Endothelial cell of umbilical vein (primary cell): ENCODE measurements around the gene ADARB1. TPM values are rescaled to one million over a fixed set of nuclear protein-coding genes. Genes with fewer than 3 reads are reported as not detected.

Experiments
- BruUV-seq: library from RNA; stranded (reverse); fragments of 400-500 nt; replicated peaks from 2 replicates; lab custom pipeline; 2021; lab: Mats Ljungman, UMichigan
- CTCF ChIA-PET: fragments of 300-600, 350-600 bp; sonication (Branson Sonifier 250); formaldehyde crosslinking; loops from one replicate; lab custom pipeline; 2021; ENCODE audit warnings: antibody characterized with exemption, inconsistent platforms; lab: Charles Lee
- POLR2A ChIA-PET: fragments of 300-600, 350-600 bp; sonication (Branson Sonifier 250); formaldehyde crosslinking; loops from one replicate; lab custom pipeline; 2021; ENCODE audit warnings: antibody characterized with exemption, inconsistent platforms; lab: Charles Lee
- DNase-seq: peaks from one replicate; pipeline ENCODE4 v3.0.0-alpha.2; 2011; ENCODE audit warnings: low read depth, low spot score
- FAIRE-seq: peaks from 2 replicates; lab custom pipeline; 2011; peaks lifted over from hg19 to GRCh38; lab: Jason Lieb, UNC
- H2AFZ ChIP-seq: 2 replicates; pipeline ENCODE4 v1.6.0; 2012; ENCODE audit warnings: low read depth, low read length, control low read depth, inconsistent platforms
- H3K27ac ChIP-seq: 2 replicates; pipeline ENCODE4 v1.5.1; 2011; ENCODE audit warnings: low read depth, mild to moderate bottlenecking, control low read depth, low read length, moderate library complexity; ENCODE audit not compliant: insufficient read depth
- H3K27me3 ChIP-seq, 2 experiments: 2 replicates each; pipeline versions ENCODE4 v1.6.0 to v1.6.1; 2011; ENCODE audit warnings: low read length in 2 of 2, mixed read lengths in 1 of 2; ENCODE audit not compliant: control insufficient read depth in 2 of 2, insufficient read depth in 2 of 2
- H3K36me3 ChIP-seq, 2 experiments: 2 replicates in 1 of 2; 3 replicates in 1 of 2; pipeline ENCODE4 v1.5.1; 2011; ENCODE audit warnings: low read length in 2 of 2, mild to moderate bottlenecking in 1 of 2, moderate library complexity in 1 of 2; ENCODE audit not compliant: control insufficient read depth in 2 of 2, insufficient read depth in 2 of 2; ENCODE audit errors: extremely low read depth in 1 of 2
- H3K4me1 ChIP-seq: 3 replicates; pipeline ENCODE4 v1.5.1; 2011; ENCODE audit warnings: mild to moderate bottlenecking, low read length; ENCODE audit not compliant: control insufficient read depth, insufficient read depth; ENCODE audit errors: extremely low read depth
- H3K4me2 ChIP-seq: 2 replicates; pipeline ENCODE4 v1.6.1; 2011; ENCODE audit warnings: low read length, control low read depth, mixed read lengths; ENCODE audit not compliant: insufficient read depth
- H3K4me3 ChIP-seq, 3 experiments: fragments of 200-600 bp in 1 of 3; sonication (generic), shearing (Covaris generic) in 1 of 3; replicated peaks in 1 of 3; 2 replicates each; pipeline ENCODE4 v1.5.1; 2011 to 2016; ENCODE audit warnings: control low read depth in 3 of 3, low read length in 3 of 3, mild to moderate bottlenecking in 2 of 3, inconsistent platforms in 1 of 3, low read depth in 1 of 3, moderate library complexity in 1 of 3; ENCODE audit not compliant: insufficient read depth in 1 of 3
- H3K79me2 ChIP-seq: 2 replicates; pipeline ENCODE4 v1.6.0; 2012; ENCODE audit warnings: low read length, inconsistent platforms; ENCODE audit not compliant: control insufficient read depth, insufficient read depth
- H3K9ac ChIP-seq: replicated peaks from 2 replicates; pipeline ENCODE3; 2011; ENCODE audit warnings: low read length, control low read depth; ENCODE audit not compliant: insufficient read depth; ENCODE audit errors: extremely low read depth
- H3K9me1 ChIP-seq: replicated peaks from 3 replicates; pipeline ENCODE4 v1.6.0; 2011; ENCODE audit warnings: mild to moderate bottlenecking, low read length; ENCODE audit not compliant: control insufficient read depth, insufficient read depth; ENCODE audit errors: extremely low read depth
- H3K9me3 ChIP-seq: replicated peaks from 2 replicates; pipeline ENCODE4 v1.5.1; 2012; ENCODE audit warnings: low read length, inconsistent platforms; ENCODE audit not compliant: control insufficient read depth, insufficient read depth
- H4K20me1 ChIP-seq: replicated peaks from 2 replicates; pipeline ENCODE3; 2011; ENCODE audit warnings: mild to moderate bottlenecking, low read length; ENCODE audit not compliant: control insufficient read depth, insufficient read depth; ENCODE audit errors: extremely low read depth
- EZH2 ChIP-seq: IDR thresholded peaks from 2 replicates; pipeline ENCODE4 v1.6.1; 2012; ENCODE audit warnings: borderline replicate concordance, low read depth, mild to moderate bottlenecking, moderate library complexity, low read length, inconsistent platforms; ENCODE audit not compliant: severe bottlenecking
- FOS ChIP-seq: IDR thresholded peaks from 2 replicates; pipeline ENCODE4 v1.6.1; 2011; ENCODE audit warnings: mild to moderate bottlenecking, low read length, moderate library complexity, borderline replicate concordance; ENCODE audit not compliant: insufficient read depth
- GATA2 ChIP-seq: IDR thresholded peaks from 2 replicates; pipeline ENCODE4 v1.7.0; 2011; ENCODE audit warnings: low read depth, mild to moderate bottlenecking, moderate library complexity, mixed read lengths, low read length; ENCODE audit not compliant: insufficient read length, insufficient read depth
- JUN ChIP-seq: IDR thresholded peaks from 2 replicates; pipeline ENCODE4 v1.6.1; 2011; ENCODE audit warnings: borderline replicate concordance, low read depth; ENCODE audit not compliant: insufficient read length, insufficient read depth
- MYC ChIP-seq: IDR thresholded peaks from one replicate; pipeline ENCODE4 v1.6.1; 2011; ENCODE audit warnings: mild to moderate bottlenecking, low read depth, low read length
- POLR2A ChIP-seq: IDR thresholded peaks from 2 replicates; pipeline ENCODE4 v1.6.1; 2012; ENCODE audit warnings: low read depth, mild to moderate bottlenecking, control low read depth, low read length
- POLR2AphosphoS5 ChIP-seq: IDR thresholded peaks from 2 replicates; pipeline ENCODE4 v1.6.1; 2012; ENCODE audit warnings: low read depth, mild to moderate bottlenecking, control low read depth, low read length, moderate library complexity; ENCODE audit not compliant: insufficient read depth
- dilution Hi-C: fragments of 300-500 bp; cut with MboI; formaldehyde crosslinking; loops from one replicate; pipeline ENCODE4 v1.15.0; 2019; ENCODE audit warnings: low sequenced_read_pairs; ENCODE audit not compliant: extremely low pct_ligation_motif_present
- intact Hi-C: fragments of 100-400 bp; cut with micrococcal nuclease; formaldehyde crosslinking; loops from one replicate; pipeline ENCODE4 v1.10.0; 2022
- polyA plus RNA-seq, 4 experiments: library from polyadenylated mRNA; depleted of rRNA in 3 of 4; stranded (reverse) in 3 of 4; unstranded in 1 of 4; fragments of >200 nt; gene quantifications; 2 replicates each; pipeline versions ENCODE4 v1.2.1 to v1.2.3, GENCODE V29; 2011 to 2012; ENCODE audit warnings: missing spikeins in 1 of 4
- total RNA-seq: library from RNA; stranded (reverse); gene quantifications from 2 replicates; pipeline ENCODE4 v1.2.3, GENCODE V29; 2021
- TF ChIP-seq, protein P1 (sequence below), 2 donors: IDR thresholded peaks; 1 replicate in 1 of 2; 2 replicates in 1 of 2; pipeline ENCODE4 v1.5.1; 2011; ENCODE audit warnings: low read length in 2 of 2, mild to moderate bottlenecking in 2 of 2, moderate library complexity in 2 of 2, control low read depth in 1 of 2, inconsistent platforms in 1 of 2, low read depth in 1 of 2; ENCODE audit not compliant: insufficient read depth in 1 of 2; ENCODE audit errors: extremely low read depth in 1 of 2
- TF ChIP-seq, protein P2 (sequence below): IDR thresholded peaks from 2 replicates; pipeline ENCODE4 v1.6.1; 2011; ENCODE audit not compliant: insufficient read depth, insufficient read length

The ADARB1 gene
- total and polyA plus RNA-seq, 2 donors (not counting 3 experiments of a cell fraction or from before 2014, with no cell fraction given) = 32.5 to 54.3 TPM

DNA sequence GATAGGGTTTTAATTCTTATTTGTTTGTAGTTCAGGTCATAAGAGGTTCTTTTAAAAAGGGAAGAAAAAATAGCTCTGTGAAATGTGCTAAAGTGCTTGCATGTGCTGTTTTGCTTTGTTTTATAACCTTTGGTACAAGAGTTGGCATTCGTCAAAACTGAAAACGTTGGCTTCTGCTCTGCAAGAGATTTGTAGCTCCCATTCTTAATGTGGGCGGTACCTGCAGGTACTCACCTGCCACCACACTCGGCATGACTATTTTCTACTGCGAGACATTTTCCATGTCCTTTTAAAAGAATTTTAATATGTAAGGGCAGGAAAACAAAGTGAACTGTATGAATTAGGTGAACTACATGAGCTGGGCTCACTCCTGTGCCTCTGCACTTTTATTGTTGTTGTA, 92.6 kb downstream of the ADARB1 start:
- no peaks in the 10 kb centered on the region for H3K9me3 ChIP-seq
- DNase-seq (no peak), FAIRE-seq (no peak)
- H3K9me1 ChIP-seq = no peaks in the 10 kb centered on the region
- no peaks in the 10 kb centered on the region for H3K27me3 ChIP-seq
- no peak overlapping the region for H2AFZ ChIP-seq
- no peaks in the 10 kb centered on the region for H3K4me1 ChIP-seq
- dilution Hi-C loops = no loop called here
- no peak overlapping the region for H3K4me2 ChIP-seq
- H3K4me3 ChIP-seq = no peak overlapping the region
- ChIA-PET CTCF (interaction anchor here (1.7 to 2.4 kb wide), 3 partner anchors 16 to 29 kb away, joined by 4 to 9 read pairs (median 7); no protein-coding TSS in a partner anchor), POLR2A (no interaction called here)
- no TSS peak for BruUV-seq
- H4K20me1 ChIP-seq = no peaks in the 10 kb centered on the region
- H3K9ac ChIP-seq = no peak overlapping the region
- TF ChIP-seq POLR2A (no peak), EZH2 (no peak), MYC (no peak), FOS (no peak), JUN (no peak), POLR2AphosphoS5 (no peak), GATA2 (no peak)
- TF ChIP-seq, protein P1, sequence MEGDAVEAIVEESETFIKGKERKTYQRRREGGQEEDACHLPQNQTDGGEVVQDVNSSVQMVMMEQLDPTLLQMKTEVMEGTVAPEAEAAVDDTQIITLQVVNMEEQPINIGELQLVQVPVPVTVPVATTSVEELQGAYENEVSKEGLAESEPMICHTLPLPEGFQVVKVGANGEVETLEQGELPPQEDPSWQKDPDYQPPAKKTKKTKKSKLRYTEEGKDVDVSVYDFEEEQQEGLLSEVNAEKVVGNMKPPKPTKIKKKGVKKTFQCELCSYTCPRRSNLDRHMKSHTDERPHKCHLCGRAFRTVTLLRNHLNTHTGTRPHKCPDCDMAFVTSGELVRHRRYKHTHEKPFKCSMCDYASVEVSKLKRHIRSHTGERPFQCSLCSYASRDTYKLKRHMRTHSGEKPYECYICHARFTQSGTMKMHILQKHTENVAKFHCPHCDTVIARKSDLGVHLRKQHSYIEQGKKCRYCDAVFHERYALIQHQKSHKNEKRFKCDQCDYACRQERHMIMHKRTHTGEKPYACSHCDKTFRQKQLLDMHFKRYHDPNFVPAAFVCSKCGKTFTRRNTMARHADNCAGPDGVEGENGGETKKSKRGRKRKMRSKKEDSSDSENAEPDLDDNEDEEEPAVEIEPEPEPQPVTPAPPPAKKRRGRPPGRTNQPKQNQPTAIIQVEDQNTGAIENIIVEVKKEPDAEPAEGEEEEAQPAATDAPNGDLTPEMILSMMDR (IDR thresholded peaks at IDR 0.05; ENCODE audit: extremely low read depth in 1 of 2, insufficient read depth in 1 of 2, low read depth in 1 of 2, low read length in 2 of 2) = no peak
- TF ChIP-seq, protein P2, sequence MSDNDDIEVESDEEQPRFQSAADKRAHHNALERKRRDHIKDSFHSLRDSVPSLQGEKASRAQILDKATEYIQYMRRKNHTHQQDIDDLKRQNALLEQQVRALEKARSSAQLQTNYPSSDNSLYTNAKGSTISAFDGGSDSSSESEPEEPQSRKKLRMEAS = no peak
- no peaks in the 10 kb centered on the region for H3K36me3 ChIP-seq
- intact Hi-C loops = no loop called here
- H3K79me2 ChIP-seq = no peaks in the 10 kb centered on the region
- H3K27ac ChIP-seq = no peak overlapping the region
